A549 (cell line): ENCODE measurements around the gene STPG4.

Source experiments
- EP300 ChIP-seq, 2 experiments: fragments of >200 bp; sonication (Bioruptor Twin); formaldehyde crosslinking; IDR thresholded peaks; 2 replicates in 1 of 2; 3 replicates in 1 of 2; pipeline ENCODE4 v1.6.1; 2016 to 2017
- HOXA7 ChIP-seq: fragments of 250-450 bp; sonication (Bioruptor Pico); IDR thresholded peaks from 2 replicates; pipeline ENCODE4 v1.5.0; 2020; ENCODE audit warnings: mild to moderate bottlenecking, moderate library complexity
- MYC ChIP-seq: IDR thresholded peaks from 2 replicates; pipeline ENCODE4 v1.6.1; 2012; ENCODE audit warnings: mild to moderate bottlenecking, inconsistent platforms, low read length, improper control_type of control experiment, borderline replicate concordance
- RAD21 ChIP-seq, 2 experiments: fragments of >200 bp in 1 of 2; sonication (Bioruptor Twin) in 1 of 2; formaldehyde crosslinking in 1 of 2; IDR thresholded peaks in 1 of 2; conservative IDR thresholded peaks in 1 of 2; 2 replicates in 1 of 2; 3 replicates in 1 of 2; pipeline ENCODE4 v1.6.1; 2012 to 2018; ENCODE audit warnings: inconsistent platforms in 1 of 2
- SMC3 ChIP-seq: fragments of >200 bp; sonication (Bioruptor Twin); formaldehyde crosslinking; IDR thresholded peaks from 3 replicates; pipeline ENCODE4 v1.6.1; 2018; ENCODE audit warnings: inconsistent platforms
- ZSCAN20 ChIP-seq: fragments of 250-450 bp; sonication (Bioruptor Pico); IDR thresholded peaks from 2 replicates; pipeline ENCODE4 v1.8.0; 2022; ENCODE audit warnings: mild to moderate bottlenecking, moderate library complexity
- TF ChIP-seq, protein P1 (sequence below): IDR thresholded peaks from 2 replicates; pipeline ENCODE4 v1.6.1; 2012
- TF ChIP-seq, protein P2 (sequence below): IDR thresholded peaks from 2 replicates; pipeline ENCODE4 v1.6.1; 2012
- TF ChIP-seq, protein P3 (sequence below): fragments of >200 bp; sonication (Bioruptor Twin); formaldehyde crosslinking; IDR thresholded peaks from 3 replicates; pipeline ENCODE4 v1.5.1; 2016

DNA sequence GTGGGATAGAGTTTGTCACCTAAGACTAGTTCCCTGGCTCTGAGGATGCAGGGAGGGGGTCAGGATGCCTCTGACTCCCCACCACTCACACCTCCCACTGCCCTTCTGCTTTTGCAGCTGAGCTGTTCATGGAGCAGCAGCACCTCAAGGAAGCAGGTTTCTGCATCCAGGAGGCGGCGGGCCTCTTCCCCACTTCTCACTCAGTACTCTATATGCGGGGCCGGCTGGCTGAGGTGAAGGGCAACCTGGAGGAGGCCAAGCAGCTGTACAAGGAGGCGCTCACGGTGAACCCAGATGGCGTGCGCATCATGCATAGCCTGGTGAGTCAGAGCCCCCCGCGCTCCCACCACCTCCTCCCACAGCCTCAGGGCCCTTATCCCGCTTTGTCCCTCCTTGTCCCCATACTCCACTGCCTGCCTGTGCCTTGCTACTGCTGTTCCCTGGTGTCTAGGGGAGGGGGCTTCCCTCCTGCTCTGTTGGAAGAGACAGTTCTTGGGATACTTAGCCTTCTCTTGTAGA, 94.4 kb downstream of the STPG4 start:
- TF ChIP-seq RAD21 (conservative IDR thresholded peaks at IDR 0.05 in 1 of 2, IDR thresholded peaks at IDR 0.05 in 1 of 2), result no peak
- TF ChIP-seq, protein P1, sequence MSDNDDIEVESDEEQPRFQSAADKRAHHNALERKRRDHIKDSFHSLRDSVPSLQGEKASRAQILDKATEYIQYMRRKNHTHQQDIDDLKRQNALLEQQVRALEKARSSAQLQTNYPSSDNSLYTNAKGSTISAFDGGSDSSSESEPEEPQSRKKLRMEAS, result no peak
- TF ChIP-seq EP300 (IDR thresholded peaks at IDR 0.05), result no peak
- no peak for TF ChIP-seq MYC
- no peak for TF ChIP-seq SMC3
- TF ChIP-seq, protein P2, sequence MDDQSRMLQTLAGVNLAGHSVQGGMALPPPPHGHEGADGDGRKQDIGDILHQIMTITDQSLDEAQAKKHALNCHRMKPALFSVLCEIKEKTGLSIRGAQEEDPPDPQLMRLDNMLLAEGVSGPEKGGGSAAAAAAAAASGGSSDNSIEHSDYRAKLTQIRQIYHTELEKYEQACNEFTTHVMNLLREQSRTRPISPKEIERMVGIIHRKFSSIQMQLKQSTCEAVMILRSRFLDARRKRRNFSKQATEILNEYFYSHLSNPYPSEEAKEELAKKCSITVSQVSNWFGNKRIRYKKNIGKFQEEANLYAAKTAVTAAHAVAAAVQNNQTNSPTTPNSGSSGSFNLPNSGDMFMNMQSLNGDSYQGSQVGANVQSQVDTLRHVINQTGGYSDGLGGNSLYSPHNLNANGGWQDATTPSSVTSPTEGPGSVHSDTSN, result no peak
- no peak for TF ChIP-seq HOXA7
- TF ChIP-seq, protein P3, sequence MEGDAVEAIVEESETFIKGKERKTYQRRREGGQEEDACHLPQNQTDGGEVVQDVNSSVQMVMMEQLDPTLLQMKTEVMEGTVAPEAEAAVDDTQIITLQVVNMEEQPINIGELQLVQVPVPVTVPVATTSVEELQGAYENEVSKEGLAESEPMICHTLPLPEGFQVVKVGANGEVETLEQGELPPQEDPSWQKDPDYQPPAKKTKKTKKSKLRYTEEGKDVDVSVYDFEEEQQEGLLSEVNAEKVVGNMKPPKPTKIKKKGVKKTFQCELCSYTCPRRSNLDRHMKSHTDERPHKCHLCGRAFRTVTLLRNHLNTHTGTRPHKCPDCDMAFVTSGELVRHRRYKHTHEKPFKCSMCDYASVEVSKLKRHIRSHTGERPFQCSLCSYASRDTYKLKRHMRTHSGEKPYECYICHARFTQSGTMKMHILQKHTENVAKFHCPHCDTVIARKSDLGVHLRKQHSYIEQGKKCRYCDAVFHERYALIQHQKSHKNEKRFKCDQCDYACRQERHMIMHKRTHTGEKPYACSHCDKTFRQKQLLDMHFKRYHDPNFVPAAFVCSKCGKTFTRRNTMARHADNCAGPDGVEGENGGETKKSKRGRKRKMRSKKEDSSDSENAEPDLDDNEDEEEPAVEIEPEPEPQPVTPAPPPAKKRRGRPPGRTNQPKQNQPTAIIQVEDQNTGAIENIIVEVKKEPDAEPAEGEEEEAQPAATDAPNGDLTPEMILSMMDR, result no peak
- no peak for TF ChIP-seq ZSCAN20
